Measurements from ENCODE around the gene PHACTR3. TPM values are rescaled to one million over a fixed set of nuclear protein-coding genes. Genes with fewer than 3 reads are reported as not detected.

PHACTR3 gene
- total RNA-seq, 4 donors from 2014 or later = 0.66 to 7.8 TPM; not detected in 2

DNA sequence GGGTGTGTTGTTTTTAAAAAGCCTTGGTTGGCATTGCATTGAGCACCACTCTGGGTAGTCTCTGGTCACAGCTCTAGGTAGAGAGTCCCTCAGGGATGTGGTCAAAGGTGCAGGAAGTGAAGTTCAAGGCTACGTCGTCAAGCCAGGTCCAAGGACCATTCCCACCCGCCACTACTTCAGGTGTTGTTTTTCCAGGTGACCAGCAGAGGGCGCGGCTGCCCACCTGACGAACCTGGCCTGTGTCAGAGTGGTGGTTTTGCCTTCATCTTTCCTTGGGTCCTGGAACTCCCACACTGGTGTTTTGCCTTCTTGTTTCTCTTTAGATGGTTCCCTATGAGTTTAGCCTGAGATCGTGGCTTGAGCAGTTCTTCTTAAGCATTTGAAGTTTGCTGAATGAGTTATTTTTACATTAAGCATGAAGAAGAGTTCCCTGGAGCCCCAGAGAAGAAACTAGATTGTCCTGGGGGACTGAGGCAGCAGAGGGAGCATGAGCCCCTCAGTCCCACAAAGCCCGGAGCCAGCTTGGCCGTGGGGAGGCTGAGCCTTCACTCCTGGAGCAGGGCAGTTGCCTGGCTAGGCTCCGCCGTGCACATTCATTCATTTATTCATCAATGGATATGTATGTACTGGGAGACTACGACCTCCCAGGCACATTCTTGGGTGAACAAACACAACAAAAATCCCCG is 5.6 kb upstream of the PHACTR3 start:
- TF ChIP-seq, protein P1, sequence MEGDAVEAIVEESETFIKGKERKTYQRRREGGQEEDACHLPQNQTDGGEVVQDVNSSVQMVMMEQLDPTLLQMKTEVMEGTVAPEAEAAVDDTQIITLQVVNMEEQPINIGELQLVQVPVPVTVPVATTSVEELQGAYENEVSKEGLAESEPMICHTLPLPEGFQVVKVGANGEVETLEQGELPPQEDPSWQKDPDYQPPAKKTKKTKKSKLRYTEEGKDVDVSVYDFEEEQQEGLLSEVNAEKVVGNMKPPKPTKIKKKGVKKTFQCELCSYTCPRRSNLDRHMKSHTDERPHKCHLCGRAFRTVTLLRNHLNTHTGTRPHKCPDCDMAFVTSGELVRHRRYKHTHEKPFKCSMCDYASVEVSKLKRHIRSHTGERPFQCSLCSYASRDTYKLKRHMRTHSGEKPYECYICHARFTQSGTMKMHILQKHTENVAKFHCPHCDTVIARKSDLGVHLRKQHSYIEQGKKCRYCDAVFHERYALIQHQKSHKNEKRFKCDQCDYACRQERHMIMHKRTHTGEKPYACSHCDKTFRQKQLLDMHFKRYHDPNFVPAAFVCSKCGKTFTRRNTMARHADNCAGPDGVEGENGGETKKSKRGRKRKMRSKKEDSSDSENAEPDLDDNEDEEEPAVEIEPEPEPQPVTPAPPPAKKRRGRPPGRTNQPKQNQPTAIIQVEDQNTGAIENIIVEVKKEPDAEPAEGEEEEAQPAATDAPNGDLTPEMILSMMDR (IDR thresholded peaks at IDR 0.05; ENCODE audit: low read depth) = no peak

- TF ChIP-seq, protein P1 (IDR thresholded peaks at IDR 0.05; ENCODE audit: low read depth) = no peak
Measured at GRCh38 chr20:59599941-59600340, 4.4 kb upstream of the PHACTR3 start.

DNA sequence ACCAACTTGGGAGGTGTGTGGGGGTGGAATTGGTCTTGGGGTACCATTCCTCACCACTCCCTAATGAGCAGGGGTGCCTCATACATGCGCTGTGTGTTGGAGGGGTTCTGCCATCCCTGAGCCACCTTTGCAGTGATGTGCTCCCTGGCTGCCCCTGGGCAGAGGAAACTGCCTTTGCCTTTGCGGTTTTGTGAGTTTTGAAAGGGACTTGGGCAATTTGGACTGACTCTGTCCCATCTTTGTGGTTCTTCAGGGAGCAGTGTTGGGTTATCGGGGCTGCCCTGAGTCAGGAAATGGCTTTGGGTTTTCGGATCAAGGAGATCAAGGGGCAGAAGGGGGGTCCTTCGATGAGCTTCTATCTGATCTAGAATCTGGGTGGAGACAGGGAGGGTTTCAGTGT is 3.9 kb upstream of the PHACTR3 start:
- TF ChIP-seq, protein P1 (IDR thresholded peaks at IDR 0.05; ENCODE audit: low read depth) = no peak

DNA sequence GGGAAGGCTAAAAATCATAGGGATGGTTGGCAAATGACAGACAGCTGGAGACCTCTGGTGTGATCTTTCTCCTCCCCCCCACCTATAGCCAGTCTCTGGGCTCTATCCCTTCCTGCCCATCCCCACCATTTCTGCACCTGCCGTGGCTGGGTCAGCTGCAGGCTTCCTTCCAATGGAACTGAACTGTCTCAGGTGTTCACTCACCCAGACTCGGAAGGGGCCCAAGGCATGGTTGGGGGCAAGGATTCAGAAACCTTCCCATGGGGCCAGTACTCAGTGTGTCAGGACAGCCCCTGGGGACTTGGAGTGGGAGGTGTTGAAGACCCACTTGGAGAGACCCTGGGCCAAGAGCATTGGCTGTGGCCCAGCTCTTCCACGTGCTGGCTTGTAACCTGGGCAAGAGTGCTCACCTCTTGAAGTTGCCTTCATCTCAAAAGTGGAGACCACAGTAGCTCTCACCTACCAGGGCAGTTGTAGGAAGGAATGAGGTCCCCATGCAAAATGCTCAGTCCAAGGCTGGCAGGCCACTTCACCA is 1.7 kb upstream of the PHACTR3 start:
- TF ChIP-seq, protein P1 (IDR thresholded peaks at IDR 0.05; ENCODE audit: low read depth) = no peak

GRCh38 chr20:59603176-59603575 is 1.2 kb upstream of the PHACTR3 start:
- TF ChIP-seq, protein P1 (IDR thresholded peaks at IDR 0.05; ENCODE audit: low read depth) = no peak

GRCh38 chr20:59604741-59605600 is 631 bp downstream of the PHACTR3 start:
- TF ChIP-seq, protein P1 (IDR thresholded peaks at IDR 0.05; ENCODE audit: low read depth) = no peak

Data from subcutaneous adipose tissue (tissue), 4 donors.